Mucosa of rectum (tissue), 2 donors: ENCODE results near the gene ADGRL3.

Source experiments
- H3K27ac ChIP-seq, 2 donors: one replicate each; pipeline ENCODE4 v1.7.0; 2013; ENCODE audit warnings: inconsistent platforms in 2 of 2, low read depth in 2 of 2, low read length in 2 of 2
- H3K27me3 ChIP-seq, 2 donors: one replicate each; pipeline ENCODE4 v1.7.0; 2013; ENCODE audit warnings: low read length in 2 of 2; ENCODE audit not compliant: control insufficient read depth in 2 of 2, insufficient read depth in 2 of 2
- H3K36me3 ChIP-seq, 2 donors: one replicate each; pipeline ENCODE4 v1.7.0; 2013; ENCODE audit warnings: low read length in 2 of 2; ENCODE audit not compliant: control insufficient read depth in 2 of 2, insufficient read depth in 2 of 2
- H3K4me1 ChIP-seq, 2 donors: one replicate each; pipeline ENCODE4 v1.7.0; 2013; ENCODE audit warnings: low read length in 2 of 2, mild to moderate bottlenecking in 1 of 2; ENCODE audit not compliant: control insufficient read depth in 2 of 2, insufficient read depth in 2 of 2
- H3K4me3 ChIP-seq, 2 donors: one replicate each; pipeline ENCODE4 v1.7.0; 2013; ENCODE audit warnings: low read length in 2 of 2
- H3K9ac ChIP-seq, 2 donors: one replicate each; pipeline ENCODE4 v1.7.0; 2013; ENCODE audit warnings: low read length in 2 of 2, low read depth in 1 of 2, mild to moderate bottlenecking in 1 of 2
- H3K9me3 ChIP-seq, 2 donors: one replicate each; pipeline ENCODE4 v1.7.0; 2013; ENCODE audit warnings: low read length in 2 of 2; ENCODE audit not compliant: control insufficient read depth in 2 of 2
- donor health status: healthy.
- donor health status: Normal muscosa, but diverticular disease.

ADGRL3 gene

GRCh38 chr4:61913619-61914018, 713.5 kb downstream of the ADGRL3 start:
- Histone ChIP-seq H3K4me1 (no peaks in the 10 kb centered on the region), H3K27ac (no peak overlapping the region), H3K27me3 (no peaks in the 10 kb centered on the region), H3K4me3 (no peak overlapping the region), H3K36me3 (no peaks in the 10 kb centered on the region), H3K9me3 (no peaks in the 10 kb centered on the region), H3K9ac (no peak overlapping the region)

GRCh38 chr4:61915501-61915900, 715.4 kb downstream of the ADGRL3 start:
- no peaks in the 10 kb centered on the region for H3K4me1 ChIP-seq
- no peaks in the 10 kb centered on the region for H3K27me3 ChIP-seq
- H3K4me3 ChIP-seq, result no peak overlapping the region
- H3K27ac ChIP-seq, result no peak overlapping the region
- H3K9ac ChIP-seq, result no peak overlapping the region
- H3K9me3 ChIP-seq, result no peaks in the 10 kb centered on the region
- no peaks in the 10 kb centered on the region for H3K36me3 ChIP-seq

GRCh38 chr4:61918507-61918906, 718.4 kb downstream of the ADGRL3 start:
- Histone ChIP-seq H3K4me3 (no peak overlapping the region), H3K9ac (no peak overlapping the region), H3K9me3 (no peaks in the 10 kb centered on the region), H3K36me3 (no peaks in the 10 kb centered on the region), H3K27me3 (no peaks in the 10 kb centered on the region), H3K27ac (no peak overlapping the region), H3K4me1 (peaks cover 0 to 3% of the 10 kb centered on the region in 2 donors)

DNA sequence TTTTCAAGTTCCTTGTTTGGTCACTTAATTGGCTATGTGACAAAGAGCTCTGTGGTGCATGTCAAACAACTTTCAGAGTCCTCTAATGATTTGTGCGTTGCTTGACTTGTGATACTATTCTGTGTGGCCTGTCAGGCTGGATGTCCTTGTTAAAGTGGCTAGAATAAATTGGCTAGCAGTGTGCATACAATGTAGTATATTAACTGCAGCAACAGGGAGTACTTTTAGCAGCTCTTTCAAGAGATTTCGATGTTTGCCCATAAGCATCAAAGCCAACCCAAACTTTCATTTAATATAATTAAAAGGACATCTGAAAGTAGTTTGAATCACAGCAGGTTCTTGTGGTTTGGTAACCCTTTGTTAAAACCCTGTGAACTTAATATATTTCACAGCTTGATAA, 718.9 kb downstream of the ADGRL3 start:
- no peaks in the 10 kb centered on the region for H3K36me3 ChIP-seq
- H3K27ac ChIP-seq, result no peak overlapping the region
- H3K9me3 ChIP-seq, result no peaks in the 10 kb centered on the region

GRCh38 chr4:61919561-61919960, 719.4 kb downstream of the ADGRL3 start:
- no peak overlapping the region for H3K27ac ChIP-seq
- peaks cover 0 to 3% of the 10 kb centered on the region in 2 donors for H3K4me1 ChIP-seq
- H3K36me3 ChIP-seq, result no peaks in the 10 kb centered on the region
- H3K27me3 ChIP-seq, result no peaks in the 10 kb centered on the region
- no peaks in the 10 kb centered on the region for H3K9me3 ChIP-seq
- H3K4me3 ChIP-seq, result no peak overlapping the region
- H3K9ac ChIP-seq, result no peak overlapping the region

More for the DNA sequence above, 718.9 kb downstream of the ADGRL3 start:
- no peak overlapping the region for H3K9ac ChIP-seq
- H3K4me3 ChIP-seq, result no peak overlapping the region
- no peaks in the 10 kb centered on the region for H3K27me3 ChIP-seq
- H3K4me1 ChIP-seq, result peaks cover 0 to 3% of the 10 kb centered on the region in 2 donors

- no peak overlapping the region for H3K27ac ChIP-seq
- no peak overlapping the region for H3K4me3 ChIP-seq
- no peak overlapping the region for H3K9ac ChIP-seq
- no peaks in the 10 kb centered on the region for H3K36me3 ChIP-seq
- H3K4me1 ChIP-seq, result peaks cover 0 to 3% of the 10 kb centered on the region in 2 donors
- no peaks in the 10 kb centered on the region for H3K9me3 ChIP-seq
- H3K27me3 ChIP-seq, result no peaks in the 10 kb centered on the region
Measured at GRCh38 chr4:61921920-61922319, 721.8 kb downstream of the ADGRL3 start.

GRCh38 chr4:61922766-61923165, 722.6 kb downstream of the ADGRL3 start:
- H3K4me1 ChIP-seq, result peaks cover 0 to 3% of the 10 kb centered on the region in 2 donors
- H3K27ac ChIP-seq, result no peak overlapping the region
- no peaks in the 10 kb centered on the region for H3K36me3 ChIP-seq
- H3K9ac ChIP-seq, result no peak overlapping the region
- no peaks in the 10 kb centered on the region for H3K27me3 ChIP-seq
- no peaks in the 10 kb centered on the region for H3K9me3 ChIP-seq
- H3K4me3 ChIP-seq, result no peak overlapping the region

DNA sequence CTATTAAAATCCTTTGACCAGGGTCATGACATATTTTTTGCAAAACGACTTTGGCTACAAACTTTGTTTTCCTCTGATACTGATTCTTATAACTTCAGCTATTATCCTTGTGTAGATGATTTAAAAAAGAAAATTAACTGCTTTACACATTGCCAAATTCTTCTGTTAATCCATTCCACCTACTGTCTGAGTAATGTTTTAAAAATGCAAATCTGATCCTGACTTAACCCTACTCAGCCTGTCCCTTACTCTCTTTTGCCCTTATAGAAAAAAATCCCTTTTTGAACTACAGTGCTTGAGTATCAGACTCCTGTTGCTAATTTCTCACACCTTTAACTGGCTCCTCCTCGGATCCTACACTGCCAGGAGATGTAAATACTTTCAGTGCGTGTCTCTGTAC, 723.1 kb downstream of the ADGRL3 start:
- Histone ChIP-seq H3K4me3 (no peak overlapping the region), H3K9ac (no peak overlapping the region), H3K9me3 (no peaks in the 10 kb centered on the region), H3K27me3 (no peaks in the 10 kb centered on the region), H3K36me3 (no peaks in the 10 kb centered on the region), H3K4me1 (peaks cover 0 to 3% of the 10 kb centered on the region in 2 donors), H3K27ac (no peak overlapping the region)

DNA sequence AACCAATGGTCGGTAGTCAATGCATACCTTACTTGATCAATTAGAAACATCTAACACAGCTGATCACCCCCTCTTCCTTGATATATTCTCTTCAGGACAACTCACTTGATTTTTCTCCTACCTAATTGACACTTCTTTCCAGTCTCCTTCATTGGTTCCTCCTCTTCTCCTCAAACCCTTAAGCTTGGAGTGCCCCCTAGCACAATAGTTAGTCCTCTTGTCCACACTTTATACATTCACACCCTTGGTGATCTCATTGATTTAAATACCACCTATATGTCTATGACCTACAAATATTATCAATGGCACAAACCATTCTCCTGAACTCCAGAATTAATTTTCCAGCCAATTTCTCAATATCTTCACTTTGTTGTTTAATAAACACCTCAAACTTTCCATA, 724.0 kb downstream of the ADGRL3 start:
- H3K36me3 ChIP-seq, result no peaks in the 10 kb centered on the region
- H3K9ac ChIP-seq, result no peak overlapping the region
- peaks cover 0 to 3% of the 10 kb centered on the region in 2 donors for H3K4me1 ChIP-seq
- H3K27ac ChIP-seq, result no peak overlapping the region
- no peak overlapping the region for H3K4me3 ChIP-seq
- no peaks in the 10 kb centered on the region for H3K27me3 ChIP-seq
- H3K9me3 ChIP-seq, result no peaks in the 10 kb centered on the region

GRCh38 chr4:61933527-61933926, 733.4 kb downstream of the ADGRL3 start:
- Histone ChIP-seq H3K36me3 (no peaks in the 10 kb centered on the region), H3K27ac (no peak overlapping the region), H3K4me1 (no peaks in the 10 kb centered on the region), H3K9me3 (no peaks in the 10 kb centered on the region), H3K9ac (no peak overlapping the region), H3K27me3 (no peaks in the 10 kb centered on the region), H3K4me3 (no peak overlapping the region)

DNA sequence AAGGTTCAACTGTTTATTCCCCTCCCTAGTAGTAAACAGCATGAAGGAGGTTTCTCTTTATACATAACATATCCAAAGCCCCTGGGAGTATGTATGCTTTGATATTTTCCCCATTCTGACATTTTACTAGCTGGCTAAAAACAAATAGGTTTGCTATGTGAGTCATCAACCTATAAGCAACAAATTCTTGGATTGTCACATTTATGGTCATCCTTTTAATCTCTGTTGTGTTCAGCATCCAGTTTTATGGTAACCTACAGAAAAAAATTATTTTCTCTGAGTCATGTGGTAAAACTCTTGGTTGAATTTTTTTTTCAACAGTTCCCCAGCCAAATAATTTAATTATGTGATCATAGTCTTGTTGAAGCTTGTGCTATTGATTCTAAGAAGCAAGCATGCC, 734.1 kb downstream of the ADGRL3 start:
- Histone ChIP-seq H3K9me3 (no peaks in the 10 kb centered on the region), H3K4me3 (no peak overlapping the region), H3K9ac (no peak overlapping the region), H3K27ac (no peak overlapping the region), H3K36me3 (no peaks in the 10 kb centered on the region), H3K27me3 (no peaks in the 10 kb centered on the region), H3K4me1 (no peaks in the 10 kb centered on the region)
